ENCODE data around the gene PCNX2. TPM values are rescaled to one million over a fixed set of nuclear protein-coding genes. Genes with fewer than 3 reads are reported as not detected.

Gene PCNX2
- total RNA-seq, 1 donor from 2014 or later = 17.2 TPM

- no peak for DNase-seq (ENCODE audit: extremely low spot score, unreplicated experiment)
- Mint-ChIP-seq H3K27ac (ENCODE audit: unreplicated experiment) (no peak overlapping the region), H3K9me3 (ENCODE audit: unreplicated experiment) (peaks cover 6% of the 10 kb centered on the region)
Observed at GRCh38 chr1:232998646-232999045, 296.9 kb downstream of the PCNX2 start.

GRCh38 chr1:232998138-232998537 lies 297.4 kb downstream of the PCNX2 start:
- no peaks in the 10 kb centered on the region for H3K4me1 Mint-ChIP-seq (ENCODE audit: unreplicated experiment)
- H3K36me3 Mint-ChIP-seq (ENCODE audit: unreplicated experiment) = peaks cover 56% of the 10 kb centered on the region

More at GRCh38 chr1:232998646-232999045, 296.9 kb downstream of the PCNX2 start:
- no peak for TF ChIP-seq CTCF (IDR thresholded peaks at IDR 0.05)
- H3K4me3 Mint-ChIP-seq (ENCODE audit: unreplicated experiment) = no peak overlapping the region
- H3K36me3 Mint-ChIP-seq (ENCODE audit: unreplicated experiment) = peaks cover 56% of the 10 kb centered on the region
- no peaks in the 10 kb centered on the region for H3K4me1 Mint-ChIP-seq (ENCODE audit: unreplicated experiment)
- no peaks in the 10 kb centered on the region for H3K27me3 Mint-ChIP-seq (ENCODE audit: unreplicated experiment)

GRCh38 chr1:232996143-232996542 lies 299.4 kb downstream of the PCNX2 start:
- Mint-ChIP-seq H3K4me3 (ENCODE audit: unreplicated experiment) (no peak overlapping the region), H3K36me3 (ENCODE audit: unreplicated experiment) (peaks cover 65% of the 10 kb centered on the region), H3K4me1 (ENCODE audit: unreplicated experiment) (no peaks in the 10 kb centered on the region), H3K9me3 (ENCODE audit: unreplicated experiment) (peaks cover 5% of the 10 kb centered on the region), H3K27ac (ENCODE audit: unreplicated experiment) (no peak overlapping the region), H3K27me3 (ENCODE audit: unreplicated experiment) (no peaks in the 10 kb centered on the region)
- DNase-seq (ENCODE audit: extremely low spot score, unreplicated experiment) = no peak
- TF ChIP-seq CTCF (IDR thresholded peaks at IDR 0.05) = no peak

More at GRCh38 chr1:232998138-232998537, 297.4 kb downstream of the PCNX2 start:
- Mint-ChIP-seq H3K9me3 (ENCODE audit: unreplicated experiment) (peaks cover 8% of the 10 kb centered on the region), H3K27ac (ENCODE audit: unreplicated experiment) (no peak overlapping the region), H3K4me3 (ENCODE audit: unreplicated experiment) (no peak overlapping the region), H3K27me3 (ENCODE audit: unreplicated experiment) (no peaks in the 10 kb centered on the region)
- no peak for TF ChIP-seq CTCF (IDR thresholded peaks at IDR 0.05)
- DNase-seq (ENCODE audit: extremely low spot score, unreplicated experiment) = no peak

GRCh38 chr1:232995189-232995588 lies 300.3 kb downstream of the PCNX2 start:
- no peak for DNase-seq (ENCODE audit: extremely low spot score, unreplicated experiment)
- H3K27me3 Mint-ChIP-seq (ENCODE audit: unreplicated experiment) = no peaks in the 10 kb centered on the region
- no peak overlapping the region for H3K4me3 Mint-ChIP-seq (ENCODE audit: unreplicated experiment)
- TF ChIP-seq CTCF (IDR thresholded peaks at IDR 0.05) = no peak
- peaks cover 5% of the 10 kb centered on the region for H3K9me3 Mint-ChIP-seq (ENCODE audit: unreplicated experiment)
- H3K4me1 Mint-ChIP-seq (ENCODE audit: unreplicated experiment) = no peaks in the 10 kb centered on the region
- no peak overlapping the region for H3K27ac Mint-ChIP-seq (ENCODE audit: unreplicated experiment)
- peaks cover 61% of the 10 kb centered on the region for H3K36me3 Mint-ChIP-seq (ENCODE audit: unreplicated experiment)

- no peak for DNase-seq (ENCODE audit: extremely low spot score, unreplicated experiment)
- Mint-ChIP-seq H3K9me3 (ENCODE audit: unreplicated experiment) (peaks cover 5% of the 10 kb centered on the region), H3K27ac (ENCODE audit: unreplicated experiment) (no peak overlapping the region), H3K36me3 (ENCODE audit: unreplicated experiment) (peaks cover 47% of the 10 kb centered on the region), H3K4me3 (ENCODE audit: unreplicated experiment) (no peak overlapping the region), H3K27me3 (ENCODE audit: unreplicated experiment) (no peaks in the 10 kb centered on the region), H3K4me1 (ENCODE audit: unreplicated experiment) (no peaks in the 10 kb centered on the region)
- no peak for TF ChIP-seq CTCF (IDR thresholded peaks at IDR 0.05)
Observed at GRCh38 chr1:232993555-232993954, 302.0 kb downstream of the PCNX2 start.
